Lower leg skin (tissue), 4 donors: Measurements from ENCODE around the gene SIGLEC8. TPM values are rescaled to one million over a fixed set of nuclear protein-coding genes. Genes with fewer than 3 reads are reported as not detected.
"Not testable (repeated sequence)": the region's sequence is repeated elsewhere in the genome, so short reads cannot be mapped to it uniquely, and the experiment has no call there.

ENCODE experiments used
- DNase-seq, 2 donors: peaks; one replicate each; pipeline ENCODE4 v3.0.0-alpha.2; 2019; ENCODE audit warnings: low spot score in 2 of 2
- H3K4me3 ChIP-seq: fragments of 200-600 bp; sonication (generic); 2 replicates; pipeline ENCODE4 v1.5.1; 2017; ENCODE audit warnings: mild to moderate bottlenecking, low read depth; ENCODE audit not compliant: poor library complexity, severe bottlenecking
- POLR2A ChIP-seq, 2 donors: fragments of 450-650 bp; IDR thresholded peaks; one replicate each; pipeline ENCODE4 v1.6.1; 2016 to 2017; ENCODE audit warnings: antibody characterized with exemption in 2 of 2, mild to moderate bottlenecking in 1 of 2, moderate library complexity in 1 of 2
- WGBS, 2 donors: methylation state at CpG; one replicate each; pipeline ENCODE4 v1.1.5; 2018; 5-methylcytosine and 5-hydroxymethylcytosine counted together
- intact Hi-C: fragments of 100-400 bp; cut with DNase I; formaldehyde crosslinking; loops from one replicate; pipeline ENCODE4 v1.15.0; 2023; ENCODE audit warnings: low total_unique reads
- total RNA-seq, 4 donors: library from RNA; depleted of rRNA; stranded (reverse); fragments of >200 nt; gene quantifications; one replicate each; pipeline ENCODE4 v1.1.0, GENCODE V29; 2016
- TF ChIP-seq, protein P1 (sequence below), 3 donors: fragments of 450-650 bp; IDR thresholded peaks; one replicate each; pipeline ENCODE4 v1.5.1; 2016; ENCODE audit warnings: antibody characterized with exemption in 3 of 3, mild to moderate bottlenecking in 3 of 3, moderate library complexity in 2 of 3

Gene SIGLEC8
- total RNA-seq, 4 donors from 2014 or later, result 0.27 to 0.65 (median 0.38) TPM; not detected in 1

DNA sequence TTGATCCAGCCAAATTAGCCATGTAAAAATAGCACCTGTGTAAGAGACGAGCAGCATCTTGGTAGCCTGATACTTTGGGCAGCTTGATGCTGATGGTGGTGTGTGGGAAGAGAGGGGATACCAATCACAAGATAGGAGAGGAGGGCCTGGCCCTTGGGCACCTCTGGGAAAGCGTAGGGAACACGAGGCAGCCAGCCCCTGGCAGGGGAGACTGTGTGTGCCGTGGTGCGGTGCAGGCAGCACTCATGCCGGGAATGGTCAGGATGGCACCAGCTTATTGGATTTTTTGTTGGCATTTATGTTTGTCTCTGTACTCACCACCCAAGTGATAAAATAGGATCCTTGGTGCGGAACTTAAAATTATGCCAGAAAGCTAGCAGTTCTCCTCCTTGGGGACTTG is 10.2 kb downstream of the SIGLEC8 start:
- 79 to 83% methylated on average over 7 of the region's 7 CpGs for WGBS, 2 donors
- no peak overlapping the region for H3K4me3 ChIP-seq
- intact Hi-C loops, result no loop called here
- TF ChIP-seq, protein P1, sequence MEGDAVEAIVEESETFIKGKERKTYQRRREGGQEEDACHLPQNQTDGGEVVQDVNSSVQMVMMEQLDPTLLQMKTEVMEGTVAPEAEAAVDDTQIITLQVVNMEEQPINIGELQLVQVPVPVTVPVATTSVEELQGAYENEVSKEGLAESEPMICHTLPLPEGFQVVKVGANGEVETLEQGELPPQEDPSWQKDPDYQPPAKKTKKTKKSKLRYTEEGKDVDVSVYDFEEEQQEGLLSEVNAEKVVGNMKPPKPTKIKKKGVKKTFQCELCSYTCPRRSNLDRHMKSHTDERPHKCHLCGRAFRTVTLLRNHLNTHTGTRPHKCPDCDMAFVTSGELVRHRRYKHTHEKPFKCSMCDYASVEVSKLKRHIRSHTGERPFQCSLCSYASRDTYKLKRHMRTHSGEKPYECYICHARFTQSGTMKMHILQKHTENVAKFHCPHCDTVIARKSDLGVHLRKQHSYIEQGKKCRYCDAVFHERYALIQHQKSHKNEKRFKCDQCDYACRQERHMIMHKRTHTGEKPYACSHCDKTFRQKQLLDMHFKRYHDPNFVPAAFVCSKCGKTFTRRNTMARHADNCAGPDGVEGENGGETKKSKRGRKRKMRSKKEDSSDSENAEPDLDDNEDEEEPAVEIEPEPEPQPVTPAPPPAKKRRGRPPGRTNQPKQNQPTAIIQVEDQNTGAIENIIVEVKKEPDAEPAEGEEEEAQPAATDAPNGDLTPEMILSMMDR (IDR thresholded peaks at IDR 0.05), result no peak
- no peak for TF ChIP-seq POLR2A (IDR thresholded peaks at IDR 0.05)
- DNase-seq, result no peak

DNA sequence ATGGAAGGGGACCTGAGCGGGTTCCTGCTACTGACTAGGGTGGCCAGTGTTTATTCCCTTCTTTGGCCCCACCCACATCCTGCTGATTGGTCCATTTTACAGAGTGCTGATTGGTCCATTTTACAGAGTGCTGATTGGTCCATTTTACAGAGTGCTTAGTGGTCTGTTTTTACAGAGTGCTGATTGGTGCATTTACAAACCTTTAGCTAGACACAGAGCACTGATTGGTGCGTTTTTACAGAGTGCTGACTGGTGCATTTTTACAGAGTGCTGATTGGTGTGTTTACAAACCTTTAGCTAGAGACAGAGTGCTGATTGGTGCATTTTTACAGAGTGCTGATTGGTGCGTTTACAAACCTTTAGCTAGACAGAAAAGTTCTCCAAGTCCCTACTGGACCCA is 10.7 kb downstream of the SIGLEC8 start:
- H3K4me3 ChIP-seq, DNase-seq, intact Hi-C loops: not testable (repeated sequence)
- 85 to 96% methylated on average over 3 of the region's 3 CpGs for WGBS, 2 donors

DNA sequence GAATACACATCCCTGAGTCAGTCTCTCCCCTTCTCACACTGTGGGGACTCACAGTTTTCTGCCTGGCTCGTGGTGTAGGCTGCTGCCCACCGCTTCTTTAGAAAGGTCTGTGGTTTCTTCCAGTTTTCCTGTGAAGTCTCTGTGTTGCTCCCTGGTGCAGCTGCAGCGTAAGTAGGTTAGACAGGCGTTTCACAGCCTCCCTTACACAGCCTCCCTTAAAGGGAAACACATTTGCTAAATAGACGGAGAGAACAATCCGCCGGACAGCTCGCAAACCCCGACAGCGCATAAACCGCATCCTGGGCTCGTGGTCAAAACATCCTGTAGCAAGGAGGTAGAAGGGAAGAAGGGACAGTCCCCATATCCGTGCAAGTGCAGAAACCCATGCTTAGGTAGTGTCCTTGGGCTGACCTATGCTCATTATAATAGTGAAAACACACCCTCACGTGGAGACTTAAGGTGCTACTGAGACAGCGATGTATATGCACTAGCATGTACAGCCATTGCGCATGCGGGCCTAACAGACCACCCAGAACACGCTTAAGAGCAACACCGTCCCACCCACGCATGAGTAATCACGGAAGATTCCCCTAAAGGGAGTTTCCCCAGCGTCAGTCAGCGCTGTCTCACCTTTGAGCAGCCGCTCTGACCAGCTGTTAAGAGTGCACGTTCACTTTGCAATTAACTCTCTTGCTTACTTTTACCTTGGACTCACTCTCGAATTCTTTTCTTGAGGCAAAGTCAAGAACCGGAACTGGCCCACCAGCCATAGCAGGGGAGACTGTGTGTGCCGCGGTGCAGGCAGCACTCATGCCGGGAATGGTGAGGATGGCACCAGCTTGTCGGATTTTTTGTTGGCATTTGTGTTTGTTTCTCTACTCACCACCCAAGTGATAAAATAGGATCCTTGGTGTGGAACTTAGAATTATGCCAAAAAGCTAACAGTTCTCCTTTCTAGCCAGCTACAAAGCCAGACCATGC is 16.6 kb downstream of the SIGLEC8 start:
- TF ChIP-seq, protein P1 (IDR thresholded peaks at IDR 0.05), result no peak
- TF ChIP-seq POLR2A (IDR thresholded peaks at IDR 0.05), result no peak
- no peak overlapping the region for H3K4me3 ChIP-seq
- peak in 1 of 2 donors; percentile 86 for DNase-seq
- intact Hi-C loops, result no loop called here
- WGBS, 2 donors, result 38 to 58% methylated on average over 31 of the region's 31 CpGs

DNA sequence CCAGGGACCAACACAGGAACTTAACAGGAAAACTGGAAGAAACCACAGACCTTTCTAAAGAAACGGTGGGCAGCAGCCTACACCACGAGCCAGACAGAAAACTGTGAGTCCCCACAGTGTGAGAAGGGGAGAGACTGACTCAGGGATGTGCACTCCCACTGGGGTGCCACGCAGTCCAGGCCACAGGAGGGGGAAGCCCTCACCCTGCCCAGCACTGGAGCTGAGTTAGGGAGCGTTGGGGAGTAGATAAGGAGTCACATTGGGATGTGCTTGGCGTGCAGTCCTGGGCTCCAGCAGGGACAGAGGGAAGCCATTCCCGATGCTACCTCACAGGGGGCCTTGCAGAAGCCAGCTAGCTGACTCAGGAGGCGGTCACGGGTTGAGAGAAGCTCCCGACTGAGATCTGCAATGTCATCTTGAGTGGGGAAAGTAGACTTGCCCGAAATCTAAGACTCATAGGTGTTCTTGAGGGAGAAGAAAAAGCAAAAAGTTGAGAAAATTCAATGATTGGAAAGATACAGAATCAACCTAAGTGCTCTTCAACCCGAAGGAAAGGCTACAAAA is 17.3 kb downstream of the SIGLEC8 start:
- no peak for TF ChIP-seq POLR2A (IDR thresholded peaks at IDR 0.05)
- TF ChIP-seq, protein P1 (IDR thresholded peaks at IDR 0.05), result no peak
- peak in 1 of 2 donors; percentile 75 for DNase-seq
- WGBS, 2 donors, result 44 to 52% methylated on average over 11 of the region's 11 CpGs
- intact Hi-C loops, result no loop called here
- no peak overlapping the region for H3K4me3 ChIP-seq

GRCh38 chr19:51440052-51440451 is 18.2 kb downstream of the SIGLEC8 start:
- no peak for DNase-seq
- intact Hi-C loops, result no loop called here
- TF ChIP-seq POLR2A (IDR thresholded peaks at IDR 0.05), result no peak
- TF ChIP-seq, protein P1 (IDR thresholded peaks at IDR 0.05), result no peak
- WGBS, 2 donors, result 72 to 75% methylated on average over 2 of the region's 2 CpGs
- no peak overlapping the region for H3K4me3 ChIP-seq

GRCh38 chr19:51439021-51439465 is 19.2 kb downstream of the SIGLEC8 start:
- WGBS, 2 donors, result 50 to 59% methylated on average over 5 of the region's 5 CpGs
- DNase-seq, result peak in 1 of 2 donors; percentile 58
- intact Hi-C loops, result no loop called here
- no peak for TF ChIP-seq POLR2A (IDR thresholded peaks at IDR 0.05)
- TF ChIP-seq, protein P1 (IDR thresholded peaks at IDR 0.05), result no peak
- H3K4me3 ChIP-seq, result no peak overlapping the region
